ENCODE data around the gene BCL11B. TPM values are rescaled to one million over a fixed set of nuclear protein-coding genes. Genes with fewer than 3 reads are reported as not detected.

Gene BCL11B
- total and polyA plus RNA-seq, 2 donors (not counting 1 experiment from before 2014, with no cell fraction given): 0.33 to 0.42 TPM

- Histone ChIP-seq H3K27me3 (replicated peaks in 1 of 4; ENCODE audit: control extremely low read depth in 1 of 4, control insufficient read depth in 3 of 4, insufficient read depth in 4 of 4, low read length in 3 of 4) (peaks cover 0 to 3% (median 0%) of the 10 kb centered on the region in 4 experiments), H3K36me3 (replicated peaks in 1 of 2; ENCODE audit: control extremely low read depth in 1 of 2, control insufficient read depth in 1 of 2, extremely low read depth in 1 of 2, insufficient read depth in 2 of 2, low read length in 1 of 2) (no peaks in the 10 kb centered on the region), H3K4me2 (replicated peaks; ENCODE audit: low read depth, low read length, poor library complexity, severe bottlenecking) (no peak overlapping the region), H3K27ac (ENCODE audit: low read length in 2 of 2) (no peak overlapping the region), H4K20me1 (ENCODE audit: control insufficient read depth, insufficient read depth, low read length, poor library complexity, severe bottlenecking) (no peaks in the 10 kb centered on the region), H3K9ac (ENCODE audit: low read length) (no peak overlapping the region), H3K79me2 (ENCODE audit: control insufficient read depth, insufficient read depth, low read length) (no peaks in the 10 kb centered on the region), H3K4me3 (ENCODE audit: control extremely low read depth in 1 of 5, extremely low read depth in 1 of 5, insufficient read depth in 1 of 5, low read depth in 2 of 5, low read length in 4 of 5) (no peak overlapping the region), H3K4me1 (ENCODE audit: control insufficient read depth in 2 of 2, insufficient read depth in 2 of 2, low read length in 2 of 2) (no peaks in the 10 kb centered on the region), H2AFZ (ENCODE audit: insufficient read depth, low read depth, low read length, poor library complexity, severe bottlenecking) (no peak overlapping the region), H3K9me3 (ENCODE audit: control extremely low read depth in 1 of 3, control insufficient read depth in 2 of 3, insufficient read depth in 1 of 3, low read length in 2 of 3) (peaks cover 0 to 9% (median 0%) of the 10 kb centered on the region in 3 donors)
- peaks cover 2% of the 10 kb centered on the region for H3K4me1 Mint-ChIP-seq
- ATAC-seq (ENCODE audit: low read depth): no peak
- ChIA-PET POLR2A (no interaction called here), CTCF (no interaction called here)
- H3K9me3 Mint-ChIP-seq (ENCODE audit: insufficient read depth): no peaks in the 10 kb centered on the region
- peaks cover 4% of the 10 kb centered on the region for H3K27me3 Mint-ChIP-seq
- no peak overlapping the region for H3K4me3 Mint-ChIP-seq
- no peak for DNase-seq
- TF ChIP-seq CTCF (IDR thresholded peaks at IDR 0.05): no peak
- no peak overlapping the region for H3K27ac Mint-ChIP-seq
- WGBS (ENCODE audit: insufficient coverage): 96% methylated on average over 9 of the region's 18 CpGs
- intact Hi-C loops (cut with micrococcal nuclease): no loop called here
Measured at GRCh38 chr14:99316281-99317163, 44.5 kb upstream of the BCL11B start.

GRCh38 chr14:99315197-99315596 is 43.2 kb upstream of the BCL11B start:
- H3K4me3 Mint-ChIP-seq: no peak overlapping the region
- peaks cover 3% of the 10 kb centered on the region for H3K9me3 Mint-ChIP-seq (ENCODE audit: insufficient read depth)
- no CpG with 5 or more reads among the region's 8 CpGs for WGBS (ENCODE audit: insufficient coverage)
- peaks cover 4% of the 10 kb centered on the region for H3K27me3 Mint-ChIP-seq
- H3K27ac ChIP-seq (ENCODE audit: low read length in 2 of 2): no peak overlapping the region
- no peak overlapping the region for H2AFZ ChIP-seq (ENCODE audit: insufficient read depth, low read depth, low read length, poor library complexity, severe bottlenecking)
- intact Hi-C loops (cut with micrococcal nuclease): no loop called here
- TF ChIP-seq EZH2 (IDR thresholded peaks at IDR 0.05; ENCODE audit: borderline replicate concordance, insufficient read depth, low read depth, low read length, poor library complexity, severe bottlenecking) (no peak), CTCF (IDR thresholded peaks at IDR 0.05) (no peak)
- peaks cover 0 to 14% (median 2%) of the 10 kb centered on the region in 3 donors for H3K9me3 ChIP-seq (ENCODE audit: control extremely low read depth in 1 of 3, control insufficient read depth in 2 of 3, insufficient read depth in 1 of 3, low read length in 2 of 3)
- DNase-seq (no peak), ATAC-seq (ENCODE audit: low read depth) (no peak)
- H4K20me1 ChIP-seq (ENCODE audit: control insufficient read depth, insufficient read depth, low read length, poor library complexity, severe bottlenecking): no peaks in the 10 kb centered on the region
- no peak overlapping the region for H3K4me2 ChIP-seq (replicated peaks; ENCODE audit: low read depth, low read length, poor library complexity, severe bottlenecking)
- no peaks in the 10 kb centered on the region for H3K4me1 Mint-ChIP-seq
- no peak overlapping the region for H3K9ac ChIP-seq (ENCODE audit: low read length)
- CTCF ChIA-PET: no interaction called here
- H3K27me3 ChIP-seq (replicated peaks in 1 of 4; ENCODE audit: control extremely low read depth in 1 of 4, control insufficient read depth in 3 of 4, insufficient read depth in 4 of 4, low read length in 3 of 4): peaks cover 0 to 3% (median 0%) of the 10 kb centered on the region in 4 experiments
- no peaks in the 10 kb centered on the region for H3K4me1 ChIP-seq (ENCODE audit: control insufficient read depth in 2 of 2, insufficient read depth in 2 of 2, low read length in 2 of 2)
- POLR2A ChIA-PET: no interaction called here
- no peaks in the 10 kb centered on the region for H3K36me3 ChIP-seq (replicated peaks in 1 of 2; ENCODE audit: control extremely low read depth in 1 of 2, control insufficient read depth in 1 of 2, extremely low read depth in 1 of 2, insufficient read depth in 2 of 2, low read length in 1 of 2)
- no peak overlapping the region for H3K27ac Mint-ChIP-seq
- no peak overlapping the region for H3K4me3 ChIP-seq (ENCODE audit: control extremely low read depth in 1 of 5, extremely low read depth in 1 of 5, insufficient read depth in 1 of 5, low read depth in 2 of 5, low read length in 4 of 5)
- no peaks in the 10 kb centered on the region for H3K79me2 ChIP-seq (ENCODE audit: control insufficient read depth, insufficient read depth, low read length)
